GM21576 (cell line): ENCODE measurements around the gene CHRDL1.

Experiments
- ATAC-seq: cut with Tn5 transposase; IDR thresholded peaks from one replicate; pipeline ENCODE4 v1.9.1; 2021; ENCODE audit warnings: mild to moderate bottlenecking, moderate library complexity; ENCODE audit not compliant: unreplicated experiment

Gene CHRDL1

DNA sequence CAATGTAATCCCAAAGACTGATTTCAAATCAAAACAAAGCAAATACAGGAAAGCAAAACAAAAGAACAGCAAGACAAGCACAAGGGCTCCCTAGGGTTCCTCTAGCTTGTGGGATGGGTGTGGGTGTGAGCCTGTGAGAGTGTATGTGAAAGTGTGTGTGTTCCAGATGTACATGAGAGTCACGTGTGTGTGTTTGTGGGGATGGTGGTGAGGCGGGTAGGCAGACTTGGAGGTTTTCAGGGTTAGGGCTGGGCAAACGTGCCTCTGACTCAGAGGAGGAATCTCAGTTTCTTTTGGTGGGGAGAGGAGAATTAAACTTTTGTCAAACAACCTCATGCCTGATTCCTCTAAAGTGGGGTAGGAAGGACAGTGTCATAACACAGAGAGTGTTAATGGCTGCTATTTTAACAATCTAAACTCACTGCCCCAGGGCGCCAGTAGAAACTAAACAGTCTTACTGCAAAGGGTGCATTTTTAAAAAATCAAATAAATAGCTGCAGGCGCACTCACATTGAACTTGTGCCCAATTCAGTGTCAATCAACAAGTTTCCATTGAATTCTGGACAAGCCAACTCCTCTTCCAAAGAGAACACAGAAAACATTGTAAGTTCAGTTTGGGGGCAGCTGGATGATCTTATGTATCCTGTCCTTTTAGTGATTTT lies 51.8 kb downstream of the CHRDL1 start:
- ATAC-seq: no peak

DNA sequence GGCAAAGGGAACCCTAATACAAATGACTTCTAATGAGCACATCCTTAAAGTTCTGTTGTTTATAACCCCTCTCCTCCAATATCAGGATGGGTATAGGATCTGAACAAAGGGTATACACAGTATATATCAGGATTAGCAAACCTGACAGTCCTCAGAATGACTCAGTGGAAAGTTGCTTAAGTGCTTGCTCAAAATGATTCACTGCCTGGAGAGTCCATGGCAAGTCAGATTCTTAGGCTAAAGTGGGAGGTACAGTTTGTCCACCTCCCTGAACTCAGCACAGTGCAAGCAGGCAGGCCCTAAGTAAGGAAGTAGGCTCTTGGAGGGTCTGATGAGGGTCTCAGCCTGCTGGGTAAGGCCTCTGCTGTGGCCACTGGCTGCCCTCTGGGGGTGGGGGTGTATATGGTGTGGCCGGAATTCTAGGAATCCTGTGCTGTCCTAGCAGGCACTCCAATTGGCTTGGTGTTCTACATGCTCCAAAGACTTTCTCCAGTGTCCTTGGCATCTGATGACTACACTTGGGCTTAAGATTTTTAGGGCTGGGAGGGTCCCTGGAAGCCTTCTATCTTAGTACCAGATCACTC lies 54.3 kb downstream of the CHRDL1 start:
- no peak for ATAC-seq

- ATAC-seq: no peak
Observed at GRCh38 chrX:110734894-110735541, 60.6 kb downstream of the CHRDL1 start.

DNA sequence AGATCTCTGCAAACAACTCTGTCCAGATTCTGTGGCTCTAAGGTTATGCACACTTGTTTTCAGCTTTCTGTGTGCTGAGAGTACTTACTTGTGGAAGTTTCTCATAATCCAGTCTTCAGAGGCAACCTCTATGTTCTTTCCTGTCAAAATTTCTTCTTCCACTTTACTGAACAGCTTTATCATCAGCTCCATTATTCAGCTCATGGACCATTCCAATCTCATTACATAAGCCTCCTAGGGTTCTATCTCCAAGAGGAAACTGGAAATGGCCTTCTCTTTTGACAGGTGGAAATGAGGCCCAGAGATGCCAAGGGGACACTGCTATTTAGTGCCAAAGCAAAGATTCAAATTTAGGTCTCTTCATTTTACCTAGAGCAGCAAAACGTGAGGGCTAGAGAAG lies 61.3 kb downstream of the CHRDL1 start:
- ATAC-seq: no peak

- ATAC-seq: no peak
Observed at GRCh38 chrX:110733166-110733565, 62.5 kb downstream of the CHRDL1 start.

DNA sequence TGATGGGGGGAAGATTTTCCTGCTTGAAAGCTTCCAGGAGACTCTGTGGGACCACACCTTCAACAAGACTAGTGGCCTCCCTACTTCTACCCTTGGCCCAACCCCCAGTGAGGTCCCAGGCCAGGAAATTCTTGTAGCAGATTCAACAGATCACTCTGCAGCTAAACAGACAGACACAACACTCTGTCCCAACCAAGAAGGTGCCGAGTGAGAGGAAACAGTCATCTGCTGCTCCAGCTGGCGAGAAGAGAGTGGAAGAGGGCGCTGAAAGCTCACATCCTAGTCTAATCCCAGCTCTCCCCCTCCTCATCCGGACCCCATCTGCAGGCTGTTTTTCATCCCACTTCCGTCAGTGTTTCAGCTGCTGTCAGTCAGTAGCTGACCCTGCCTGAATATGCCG lies 63.4 kb downstream of the CHRDL1 start:
- ATAC-seq: no peak

DNA sequence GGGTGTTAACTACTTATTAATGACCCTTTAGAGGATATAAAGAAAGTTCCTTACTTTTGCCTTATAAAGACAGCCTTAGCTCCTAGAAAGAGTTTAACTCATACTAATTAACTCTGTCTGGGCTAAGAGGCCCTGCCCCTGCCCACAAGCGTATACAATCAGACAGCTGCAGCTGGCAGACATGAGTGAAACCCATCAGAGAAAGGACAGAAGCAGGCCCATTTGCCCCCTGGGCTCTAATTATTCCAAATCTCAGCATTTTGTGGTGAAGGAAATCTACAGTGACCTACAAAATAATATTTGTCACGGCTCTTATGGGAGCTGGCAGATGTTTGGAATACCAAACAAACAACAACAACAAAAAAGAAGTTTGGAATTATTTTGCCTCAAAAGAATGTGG lies 71.8 kb downstream of the CHRDL1 start:
- no peak for ATAC-seq

GRCh38 chrX:110722135-110722534 lies 73.5 kb downstream of the CHRDL1 start:
- ATAC-seq: no peak

- ATAC-seq: no peak
Observed at GRCh38 chrX:110713666-110714065, 82.0 kb downstream of the CHRDL1 start.

GRCh38 chrX:110706446-110706845 lies 89.2 kb downstream of the CHRDL1 start:
- ATAC-seq: no peak

DNA sequence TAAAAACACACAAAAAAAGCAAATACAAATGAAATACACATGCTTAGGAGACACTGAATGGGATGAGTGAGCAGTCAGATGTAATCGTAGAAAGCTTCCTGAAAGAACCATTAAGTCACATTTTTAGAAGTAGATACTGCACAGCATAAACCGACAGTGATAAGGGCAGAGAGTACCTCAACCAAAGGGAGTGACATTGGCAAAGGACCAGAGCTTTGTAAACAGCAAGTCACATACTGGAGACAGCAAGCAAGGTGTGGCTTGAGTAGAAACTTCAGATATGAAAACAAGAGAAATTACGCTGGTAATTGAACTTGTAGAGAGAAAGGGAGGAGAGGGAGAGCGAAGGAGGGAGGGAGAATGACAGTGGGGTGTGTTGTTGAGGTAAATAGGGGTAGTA lies 92.0 kb downstream of the CHRDL1 start:
- ATAC-seq: no peak

GRCh38 chrX:110699109-110699508 lies 96.5 kb downstream of the CHRDL1 start:
- peak; percentile 26 for ATAC-seq

DNA sequence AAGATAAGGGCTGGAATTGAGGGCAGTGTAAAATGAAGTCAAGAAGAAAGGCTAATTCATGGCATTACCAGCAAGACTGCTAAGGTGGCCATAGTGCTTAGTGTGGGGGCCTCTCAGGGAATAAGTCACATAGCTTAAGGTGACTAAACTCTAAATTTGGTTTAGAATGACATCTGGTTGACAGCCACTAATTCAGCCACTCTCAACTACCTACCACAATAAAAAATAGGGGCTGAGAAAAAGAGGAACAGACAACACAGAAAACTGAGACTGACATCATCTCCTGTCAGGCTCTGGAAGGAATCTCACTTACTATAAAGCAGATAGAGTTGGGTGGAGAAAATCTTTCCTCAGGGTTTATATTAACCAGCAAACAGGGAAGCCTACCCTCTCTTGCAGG lies 96.9 kb downstream of the CHRDL1 start:
- ATAC-seq: peak; percentile 71

DNA sequence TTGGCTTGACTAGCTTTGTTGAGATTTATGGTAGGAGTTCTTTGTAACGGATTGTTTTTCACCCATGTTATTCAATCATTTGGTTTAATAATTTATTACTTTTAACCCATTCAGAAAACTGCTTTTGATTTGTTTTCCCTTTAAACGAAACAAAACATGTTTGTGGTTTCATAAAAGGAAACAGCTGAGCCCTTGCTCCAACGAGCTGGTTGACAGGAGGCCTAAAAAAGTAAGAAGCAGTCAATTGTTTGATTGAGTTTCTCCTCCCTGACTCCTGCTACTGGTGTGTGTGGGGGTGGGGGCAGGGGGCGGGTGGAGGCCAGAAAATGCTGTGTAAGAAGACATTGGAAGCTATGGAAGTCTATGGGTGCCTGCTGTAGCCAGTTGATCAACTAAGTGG lies 102.8 kb downstream of the CHRDL1 start:
- no peak for ATAC-seq

- ATAC-seq: no peak
Observed at GRCh38 chrX:110691446-110691845, 104.2 kb downstream of the CHRDL1 start.

DNA sequence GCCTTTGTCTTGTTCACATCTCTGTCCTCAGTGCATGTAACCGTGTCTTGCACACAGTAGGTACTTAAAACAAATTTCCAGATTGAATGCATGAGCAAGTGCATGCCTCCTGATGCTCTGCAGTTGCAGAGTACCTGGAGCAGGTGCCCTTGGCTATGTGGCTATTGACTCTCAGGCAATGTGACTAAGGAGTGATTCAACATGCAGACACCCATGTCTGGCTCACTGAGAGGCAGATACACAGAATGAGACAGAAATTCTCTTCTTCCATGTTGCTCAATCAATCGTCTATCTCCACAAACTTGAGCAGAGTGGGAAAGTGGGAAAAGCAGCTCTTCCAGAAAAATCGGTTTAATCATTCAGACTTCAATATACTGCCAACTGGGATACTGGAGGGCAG lies 111.0 kb downstream of the CHRDL1 start:
- no peak for ATAC-seq

GRCh38 chrX:110683925-110684324 lies 111.7 kb downstream of the CHRDL1 start:
- no peak for ATAC-seq

DNA sequence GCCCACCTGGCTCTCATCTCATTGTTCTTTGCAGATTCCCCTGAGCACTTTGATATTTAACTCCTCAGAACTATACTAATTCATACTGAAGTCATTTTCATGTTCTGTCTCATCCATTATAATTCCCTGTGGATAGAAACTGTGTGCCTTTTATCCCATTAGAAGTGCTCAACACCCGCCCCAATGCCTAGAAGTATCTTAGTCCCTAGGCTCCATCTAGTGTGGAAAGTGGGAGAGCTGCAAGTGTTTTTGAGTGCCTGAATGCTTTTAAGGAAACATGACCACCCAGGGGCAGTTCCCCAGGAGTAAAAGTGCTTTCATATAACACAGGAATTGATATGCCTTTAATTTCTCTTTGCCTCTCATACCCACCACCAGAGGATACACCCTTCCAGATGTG lies 117.0 kb downstream of the CHRDL1 start:
- ATAC-seq: no peak

DNA sequence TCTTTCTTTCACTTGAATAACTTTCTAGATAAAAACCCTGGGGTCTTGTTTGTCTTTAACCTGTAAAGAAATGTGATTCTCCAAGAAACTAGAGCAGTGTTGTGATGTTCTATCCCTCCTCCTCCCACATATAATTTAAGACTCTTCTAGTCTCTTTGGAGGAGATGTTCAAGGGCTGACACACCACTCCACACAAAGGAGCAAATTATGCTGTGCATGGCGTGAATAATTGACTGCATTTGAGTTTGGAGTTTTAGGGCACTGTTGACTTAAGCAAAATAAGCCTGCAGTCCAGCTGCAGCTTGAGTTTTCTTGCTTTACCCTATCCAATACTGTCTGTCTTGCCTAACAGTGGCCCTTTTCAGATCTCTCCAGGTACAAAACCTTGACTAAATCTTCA lies 119.7 kb downstream of the CHRDL1 start:
- no peak for ATAC-seq

DNA sequence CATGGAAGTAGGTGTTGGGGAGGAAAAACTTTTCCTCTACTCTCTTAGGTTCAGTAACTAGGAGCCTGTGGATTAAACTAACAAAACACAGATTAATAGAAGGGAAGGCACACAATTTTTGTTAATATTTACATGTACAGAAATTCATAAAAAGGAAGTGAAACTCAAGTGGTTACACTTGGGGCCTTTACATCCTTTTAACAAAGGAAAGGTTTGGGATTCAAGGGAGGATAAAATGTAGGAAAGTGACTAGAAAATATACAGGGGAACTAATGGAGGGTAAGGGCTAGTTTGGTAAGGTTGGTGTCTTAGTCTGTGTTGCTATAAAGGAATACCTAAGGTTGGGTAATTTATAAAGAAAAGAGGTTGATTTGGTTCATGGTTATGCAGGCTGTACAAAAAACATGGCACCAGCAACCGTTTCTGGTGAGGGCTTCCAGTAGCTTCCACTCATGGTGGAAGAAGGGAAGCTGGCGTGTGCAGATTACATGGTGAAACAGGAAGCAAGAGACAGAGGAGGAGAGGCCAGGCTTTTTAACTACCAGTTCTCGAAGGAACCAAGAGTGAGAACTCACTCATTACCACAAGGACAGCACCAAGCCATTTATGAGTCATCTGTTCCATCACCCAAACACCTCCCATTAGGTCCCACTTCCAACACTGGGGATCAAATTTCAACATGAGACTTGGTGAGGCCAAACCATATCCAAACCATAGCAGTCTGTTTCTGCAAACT lies 124.4 kb downstream of the CHRDL1 start:
- ATAC-seq: peak; percentile 90

DNA sequence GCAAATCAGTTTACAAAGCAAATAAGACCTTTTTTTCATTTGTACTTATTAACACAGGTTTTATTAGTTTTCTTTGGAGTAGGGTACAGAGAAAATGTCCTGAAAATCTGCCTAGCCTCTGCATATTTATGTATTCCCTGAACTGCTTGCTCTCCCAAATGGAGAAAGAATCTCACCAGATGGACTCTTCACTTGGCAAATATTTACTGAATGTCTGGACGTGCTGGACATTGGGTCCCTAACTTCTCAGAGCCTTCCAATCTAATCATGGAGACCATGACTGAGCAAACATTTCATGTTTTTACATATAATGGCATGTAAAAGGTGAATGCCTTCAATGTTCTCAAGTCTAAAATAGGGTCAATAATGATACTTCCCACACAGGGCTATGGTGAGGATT lies 126.0 kb downstream of the CHRDL1 start:
- no peak for ATAC-seq

DNA sequence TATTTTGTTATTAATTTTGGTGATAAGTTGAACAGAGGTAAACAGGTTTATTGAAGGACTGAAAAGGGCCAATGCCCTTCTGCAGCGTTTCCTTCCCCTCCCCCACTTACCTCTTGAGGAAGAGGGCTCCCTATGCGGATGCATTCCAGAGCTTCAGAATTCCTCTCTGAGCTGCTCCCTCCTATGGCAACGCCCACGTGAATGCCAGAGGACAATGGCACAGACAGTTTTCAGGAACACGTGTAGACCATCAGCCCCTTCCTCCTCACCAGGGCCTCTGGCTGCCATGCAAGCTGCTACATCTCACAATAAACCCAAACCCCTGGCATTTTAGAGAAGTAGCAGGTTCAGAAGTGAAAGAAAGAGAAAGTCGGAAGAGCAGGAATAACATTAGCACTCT lies 127.9 kb downstream of the CHRDL1 start:
- ATAC-seq: no peak
